ENCODE results near the gene LRP2BP.

DNA sequence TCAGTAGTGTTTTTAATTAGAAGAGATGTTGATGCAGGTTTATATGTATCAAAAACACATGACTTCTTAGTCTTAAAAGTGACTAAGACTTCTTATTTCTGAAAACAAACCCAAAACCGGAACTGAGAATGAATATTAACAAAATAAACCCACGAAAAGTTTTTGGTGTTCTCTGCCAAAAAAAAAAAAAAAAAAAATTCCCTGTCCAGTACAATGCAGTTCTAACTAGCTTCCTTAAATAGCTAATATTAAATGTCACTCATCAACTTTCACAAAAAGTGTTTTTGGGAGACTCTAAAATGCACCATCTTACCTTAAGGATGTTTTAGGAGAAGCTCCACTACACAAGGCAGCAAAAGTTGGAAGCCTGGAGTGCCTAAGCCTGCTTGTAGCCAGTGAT, 2.9 kb upstream of the LRP2BP start:
- TF ChIP-seq GLIS3 (CRISPR knock-in tag; IDR thresholded peaks at IDR 0.05), result no peak
- TF ChIP-seq, protein P1, sequence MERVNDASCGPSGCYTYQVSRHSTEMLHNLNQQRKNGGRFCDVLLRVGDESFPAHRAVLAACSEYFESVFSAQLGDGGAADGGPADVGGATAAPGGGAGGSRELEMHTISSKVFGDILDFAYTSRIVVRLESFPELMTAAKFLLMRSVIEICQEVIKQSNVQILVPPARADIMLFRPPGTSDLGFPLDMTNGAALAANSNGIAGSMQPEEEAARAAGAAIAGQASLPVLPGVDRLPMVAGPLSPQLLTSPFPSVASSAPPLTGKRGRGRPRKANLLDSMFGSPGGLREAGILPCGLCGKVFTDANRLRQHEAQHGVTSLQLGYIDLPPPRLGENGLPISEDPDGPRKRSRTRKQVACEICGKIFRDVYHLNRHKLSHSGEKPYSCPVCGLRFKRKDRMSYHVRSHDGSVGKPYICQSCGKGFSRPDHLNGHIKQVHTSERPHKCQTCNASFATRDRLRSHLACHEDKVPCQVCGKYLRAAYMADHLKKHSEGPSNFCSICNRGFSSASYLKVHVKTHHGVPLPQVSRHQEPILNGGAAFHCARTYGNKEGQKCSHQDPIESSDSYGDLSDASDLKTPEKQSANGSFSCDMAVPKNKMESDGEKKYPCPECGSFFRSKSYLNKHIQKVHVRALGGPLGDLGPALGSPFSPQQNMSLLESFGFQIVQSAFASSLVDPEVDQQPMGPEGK (CRISPR knock-in tag; IDR thresholded peaks at IDR 0.05; ENCODE audit: borderline replicate concordance), result no peak
- TF ChIP-seq RARB (CRISPR knock-in tag; IDR thresholded peaks at IDR 0.05), result no peak
- no peak for TF ChIP-seq ARNTL (CRISPR knock-in tag; IDR thresholded peaks at IDR 0.05; ENCODE audit: borderline replicate concordance, low read depth)
- TF ChIP-seq TCF4 (CRISPR knock-in tag; IDR thresholded peaks at IDR 0.05; ENCODE audit: borderline replicate concordance), result no peak
- TF ChIP-seq, protein P2, sequence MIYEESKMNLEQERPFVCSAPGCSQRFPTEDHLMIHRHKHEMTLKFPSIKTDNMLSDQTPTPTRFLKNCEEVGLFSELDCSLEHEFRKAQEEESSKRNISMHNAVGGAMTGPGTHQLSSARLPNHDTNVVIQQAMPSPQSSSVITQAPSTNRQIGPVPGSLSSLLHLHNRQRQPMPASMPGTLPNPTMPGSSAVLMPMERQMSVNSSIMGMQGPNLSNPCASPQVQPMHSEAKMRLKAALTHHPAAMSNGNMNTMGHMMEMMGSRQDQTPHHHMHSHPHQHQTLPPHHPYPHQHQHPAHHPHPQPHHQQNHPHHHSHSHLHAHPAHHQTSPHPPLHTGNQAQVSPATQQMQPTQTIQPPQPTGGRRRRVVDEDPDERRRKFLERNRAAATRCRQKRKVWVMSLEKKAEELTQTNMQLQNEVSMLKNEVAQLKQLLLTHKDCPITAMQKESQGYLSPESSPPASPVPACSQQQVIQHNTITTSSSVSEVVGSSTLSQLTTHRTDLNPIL (CRISPR knock-in tag; IDR thresholded peaks at IDR 0.05; ENCODE audit: low read depth), result no peak
- TF ChIP-seq ZFP30 (CRISPR knock-in tag; IDR thresholded peaks at IDR 0.05), result no peak
- TF ChIP-seq TOX (CRISPR knock-in tag; IDR thresholded peaks at IDR 0.05; ENCODE audit: borderline replicate concordance), result no peak
- no peak for TF ChIP-seq CSDC2 (CRISPR knock-in tag; IDR thresholded peaks at IDR 0.05)
- TF ChIP-seq, protein P3, sequence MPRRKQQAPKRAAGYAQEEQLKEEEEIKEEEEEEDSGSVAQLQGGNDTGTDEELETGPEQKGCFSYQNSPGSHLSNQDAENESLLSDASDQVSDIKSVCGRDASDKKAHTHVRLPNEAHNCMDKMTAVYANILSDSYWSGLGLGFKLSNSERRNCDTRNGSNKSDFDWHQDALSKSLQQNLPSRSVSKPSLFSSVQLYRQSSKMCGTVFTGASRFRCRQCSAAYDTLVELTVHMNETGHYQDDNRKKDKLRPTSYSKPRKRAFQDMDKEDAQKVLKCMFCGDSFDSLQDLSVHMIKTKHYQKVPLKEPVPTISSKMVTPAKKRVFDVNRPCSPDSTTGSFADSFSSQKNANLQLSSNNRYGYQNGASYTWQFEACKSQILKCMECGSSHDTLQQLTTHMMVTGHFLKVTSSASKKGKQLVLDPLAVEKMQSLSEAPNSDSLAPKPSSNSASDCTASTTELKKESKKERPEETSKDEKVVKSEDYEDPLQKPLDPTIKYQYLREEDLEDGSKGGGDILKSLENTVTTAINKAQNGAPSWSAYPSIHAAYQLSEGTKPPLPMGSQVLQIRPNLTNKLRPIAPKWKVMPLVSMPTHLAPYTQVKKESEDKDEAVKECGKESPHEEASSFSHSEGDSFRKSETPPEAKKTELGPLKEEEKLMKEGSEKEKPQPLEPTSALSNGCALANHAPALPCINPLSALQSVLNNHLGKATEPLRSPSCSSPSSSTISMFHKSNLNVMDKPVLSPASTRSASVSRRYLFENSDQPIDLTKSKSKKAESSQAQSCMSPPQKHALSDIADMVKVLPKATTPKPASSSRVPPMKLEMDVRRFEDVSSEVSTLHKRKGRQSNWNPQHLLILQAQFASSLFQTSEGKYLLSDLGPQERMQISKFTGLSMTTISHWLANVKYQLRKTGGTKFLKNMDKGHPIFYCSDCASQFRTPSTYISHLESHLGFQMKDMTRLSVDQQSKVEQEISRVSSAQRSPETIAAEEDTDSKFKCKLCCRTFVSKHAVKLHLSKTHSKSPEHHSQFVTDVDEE (CRISPR knock-in tag; IDR thresholded peaks at IDR 0.05), result no peak
- TF ChIP-seq ZNF70 (CRISPR knock-in tag; IDR thresholded peaks at IDR 0.05), result no peak
